ENCODE results near the gene JOSD2. TPM values are rescaled to one million over a fixed set of nuclear protein-coding genes. Genes with fewer than 3 reads are reported as not detected.
A peak's percentile ranks its signal among the peaks of the same experiment; 100 is the strongest.

JOSD2 gene
- total RNA-seq, 1 donor from 2014 or later = 19.1 TPM

- peaks cover 10% of the 10 kb centered on the region for H3K9me3 Mint-ChIP-seq (ENCODE audit: unreplicated experiment)
- peaks cover 2% of the 10 kb centered on the region for H3K27me3 Mint-ChIP-seq (ENCODE audit: unreplicated experiment)
- H3K4me1 Mint-ChIP-seq (ENCODE audit: low read depth, unreplicated experiment) = peaks cover 3% of the 10 kb centered on the region
- peaks cover 18% of the 10 kb centered on the region for H3K36me3 Mint-ChIP-seq (ENCODE audit: unreplicated experiment)
- TF ChIP-seq, protein P1, sequence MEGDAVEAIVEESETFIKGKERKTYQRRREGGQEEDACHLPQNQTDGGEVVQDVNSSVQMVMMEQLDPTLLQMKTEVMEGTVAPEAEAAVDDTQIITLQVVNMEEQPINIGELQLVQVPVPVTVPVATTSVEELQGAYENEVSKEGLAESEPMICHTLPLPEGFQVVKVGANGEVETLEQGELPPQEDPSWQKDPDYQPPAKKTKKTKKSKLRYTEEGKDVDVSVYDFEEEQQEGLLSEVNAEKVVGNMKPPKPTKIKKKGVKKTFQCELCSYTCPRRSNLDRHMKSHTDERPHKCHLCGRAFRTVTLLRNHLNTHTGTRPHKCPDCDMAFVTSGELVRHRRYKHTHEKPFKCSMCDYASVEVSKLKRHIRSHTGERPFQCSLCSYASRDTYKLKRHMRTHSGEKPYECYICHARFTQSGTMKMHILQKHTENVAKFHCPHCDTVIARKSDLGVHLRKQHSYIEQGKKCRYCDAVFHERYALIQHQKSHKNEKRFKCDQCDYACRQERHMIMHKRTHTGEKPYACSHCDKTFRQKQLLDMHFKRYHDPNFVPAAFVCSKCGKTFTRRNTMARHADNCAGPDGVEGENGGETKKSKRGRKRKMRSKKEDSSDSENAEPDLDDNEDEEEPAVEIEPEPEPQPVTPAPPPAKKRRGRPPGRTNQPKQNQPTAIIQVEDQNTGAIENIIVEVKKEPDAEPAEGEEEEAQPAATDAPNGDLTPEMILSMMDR (IDR thresholded peaks at IDR 0.05; ENCODE audit: partially characterized antibody, unreplicated experiment) = no peak
- peak; percentile 14 for DNase-seq
- H3K27ac Mint-ChIP-seq (ENCODE audit: unreplicated experiment) = no peak overlapping the region
- H3K4me3 Mint-ChIP-seq (ENCODE audit: unreplicated experiment) = no peak overlapping the region
Observed at GRCh38 chr19:50482271-50482855, 28.6 kb downstream of the JOSD2 start.

GRCh38 chr19:50481351-50482149 lies 29.4 kb downstream of the JOSD2 start:
- H3K9me3 Mint-ChIP-seq (ENCODE audit: unreplicated experiment) = peaks cover 7% of the 10 kb centered on the region
- H3K36me3 Mint-ChIP-seq (ENCODE audit: unreplicated experiment) = peaks cover 12% of the 10 kb centered on the region
- TF ChIP-seq, protein P1 (IDR thresholded peaks at IDR 0.05; ENCODE audit: partially characterized antibody, unreplicated experiment) = no peak
- DNase-seq = peak; percentile 26
- H3K4me3 Mint-ChIP-seq (ENCODE audit: unreplicated experiment) = no peak overlapping the region
- H3K4me1 Mint-ChIP-seq (ENCODE audit: low read depth, unreplicated experiment) = peaks cover 3% of the 10 kb centered on the region
- H3K27me3 Mint-ChIP-seq (ENCODE audit: unreplicated experiment) = peaks cover 5% of the 10 kb centered on the region
- no peak overlapping the region for H3K27ac Mint-ChIP-seq (ENCODE audit: unreplicated experiment)

GRCh38 chr19:50480281-50481111 lies 30.5 kb downstream of the JOSD2 start:
- H3K4me3 Mint-ChIP-seq (ENCODE audit: unreplicated experiment) = no peak overlapping the region
- TF ChIP-seq, protein P1 (IDR thresholded peaks at IDR 0.05; ENCODE audit: partially characterized antibody, unreplicated experiment) = no peak
- peak; percentile 10 for DNase-seq
- H3K4me1 Mint-ChIP-seq (ENCODE audit: low read depth, unreplicated experiment) = peaks cover 3% of the 10 kb centered on the region
- H3K36me3 Mint-ChIP-seq (ENCODE audit: unreplicated experiment) = peaks cover 8% of the 10 kb centered on the region
- peaks cover 9% of the 10 kb centered on the region for H3K27me3 Mint-ChIP-seq (ENCODE audit: unreplicated experiment)
- H3K9me3 Mint-ChIP-seq (ENCODE audit: unreplicated experiment) = peaks cover 8% of the 10 kb centered on the region
- no peak overlapping the region for H3K27ac Mint-ChIP-seq (ENCODE audit: unreplicated experiment)

DNA sequence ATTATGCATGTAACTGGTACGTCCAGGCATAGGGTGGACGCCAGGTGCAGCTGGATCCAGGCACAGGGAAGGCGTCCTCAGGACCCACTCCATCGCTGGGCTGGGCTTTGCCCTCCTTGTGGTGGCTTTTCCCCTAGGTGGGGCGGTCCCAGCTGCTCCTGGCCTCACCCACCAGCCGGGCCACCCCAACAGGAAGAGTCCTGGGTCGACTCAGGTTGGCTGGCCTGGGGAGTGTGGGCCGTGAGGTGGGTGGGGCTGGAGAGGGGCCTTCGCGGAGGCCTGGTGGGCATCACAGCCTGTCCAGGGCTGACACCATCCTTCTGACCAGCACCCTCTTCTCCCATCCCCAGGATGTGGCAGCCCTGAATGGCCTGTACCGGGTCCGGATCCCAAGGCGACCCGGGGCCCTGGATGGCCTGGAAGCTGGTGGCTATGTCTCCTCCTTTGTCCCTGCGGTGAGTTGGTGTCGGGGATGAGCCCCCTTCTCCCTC lies 31.2 kb downstream of the JOSD2 start:
- H3K9me3 Mint-ChIP-seq (ENCODE audit: unreplicated experiment) = peaks cover 13% of the 10 kb centered on the region
- peaks cover 14% of the 10 kb centered on the region for H3K27me3 Mint-ChIP-seq (ENCODE audit: unreplicated experiment)
- DNase-seq = peak; percentile 8
- TF ChIP-seq, protein P1 (IDR thresholded peaks at IDR 0.05; ENCODE audit: partially characterized antibody, unreplicated experiment) = no peak
- peaks cover 3% of the 10 kb centered on the region for H3K4me1 Mint-ChIP-seq (ENCODE audit: low read depth, unreplicated experiment)
- H3K27ac Mint-ChIP-seq (ENCODE audit: unreplicated experiment) = no peak overlapping the region
- H3K4me3 Mint-ChIP-seq (ENCODE audit: unreplicated experiment) = no peak overlapping the region
- peaks cover 8% of the 10 kb centered on the region for H3K36me3 Mint-ChIP-seq (ENCODE audit: unreplicated experiment)
